HUES64 (cell line): ENCODE data around the gene CCDC15. TPM values are rescaled to one million over a fixed set of nuclear protein-coding genes. Genes with fewer than 3 reads are reported as not detected.

Experiments used
- H3K27ac ChIP-seq: 2 replicates; pipeline ENCODE4 v1.7.0; 2013; ENCODE audit warnings: low read depth, low read length, inconsistent platforms
- H3K27me3 ChIP-seq: 2 replicates; pipeline ENCODE4 v1.6.1; 2013; ENCODE audit warnings: mild to moderate bottlenecking, low read length; ENCODE audit not compliant: insufficient read depth
- H3K36me3 ChIP-seq: 2 replicates; pipeline ENCODE4 v1.6.1; 2013; ENCODE audit warnings: mild to moderate bottlenecking, low read length; ENCODE audit not compliant: insufficient read depth
- H3K4me1 ChIP-seq: 2 replicates; pipeline ENCODE4 v1.6.1; 2013; ENCODE audit warnings: mild to moderate bottlenecking, low read length, moderate library complexity; ENCODE audit not compliant: insufficient read depth
- H3K4me3 ChIP-seq: 2 replicates; pipeline ENCODE4 v1.5.1; 2013; ENCODE audit warnings: mild to moderate bottlenecking, low read length, moderate library complexity
- H3K9ac ChIP-seq: 2 replicates; pipeline ENCODE4 v1.6.1; 2013; ENCODE audit warnings: mild to moderate bottlenecking, low read depth, low read length
- H3K9me3 ChIP-seq: 2 replicates; pipeline ENCODE4 v1.6.1; 2013; ENCODE audit warnings: low read depth, low read length; ENCODE audit not compliant: insufficient read depth
- WGBS: fragments of 150-250, 120-280 bp; methylation state at CpG from one replicate; pipeline ENCODE4 v1.1.7; 2013; ENCODE audit warnings: missing lambda C conversion rate; 5-methylcytosine and 5-hydroxymethylcytosine counted together
- polyA plus RNA-seq, 2 experiments: library from polyadenylated mRNA; stranded (reverse); fragments of 50-300 nt; gene quantifications; one replicate each; pipeline ENCODE4 v1.2.3, GENCODE V29; 2013

Gene CCDC15
- polyA plus RNA-seq (2013, experiment 1 of 2) = 2.8 TPM
- polyA plus RNA-seq (2013, experiment 2 of 2) = 3.2 TPM

- Histone ChIP-seq H3K27me3 (peaks cover 27% of the 10 kb centered on the region), H3K9ac (peak within 1 kb of the TSS; percentile 86; the same call in 1 of the 2 replicates), H3K36me3 (no peaks in the 10 kb centered on the region), H3K4me1 (no peaks in the 10 kb centered on the region; the same call in 1 of the 2 replicates), H3K27ac (peak within 1 kb of the TSS; percentile 80), H3K4me3 (peak within 1 kb of the TSS; percentile 79), H3K9me3 (no peaks in the 10 kb centered on the region)
- WGBS = under 1% methylated on average over 54 of the region's 54 CpGs
These were observed at the start of gene CCDC15 for GRCh38 chr11:124953753-124954589. Gene CCDC15 (plus strand): TSS chr11:124954202. CDS start chr11:124954733, 531 bp downstream.

- peaks cover 10% of the 10 kb centered on the region; the same call in 1 of the 2 replicates for H3K9me3 ChIP-seq
- no peaks in the 10 kb centered on the region for H3K36me3 ChIP-seq
- 90% methylated on average over 3 of the region's 3 CpGs for WGBS
- H3K4me3 ChIP-seq = no peak overlapping the region
- no peak overlapping the region for H3K27ac ChIP-seq
- no peak overlapping the region for H3K9ac ChIP-seq
- no peaks in the 10 kb centered on the region for H3K4me1 ChIP-seq
- peaks cover 30% of the 10 kb centered on the region for H3K27me3 ChIP-seq
These were observed 38.2 kb upstream of the CCDC15 start for GRCh38 chr11:124915541-124916369.

- Histone ChIP-seq H3K27ac (no peak overlapping the region), H3K9ac (no peak overlapping the region), H3K27me3 (peaks cover 36% of the 10 kb centered on the region), H3K4me1 (no peaks in the 10 kb centered on the region), H3K36me3 (no peaks in the 10 kb centered on the region), H3K9me3 (peaks cover 10% of the 10 kb centered on the region; the same call in 1 of the 2 replicates), H3K4me3 (no peak overlapping the region)
These were observed 37.7 kb upstream of the CCDC15 start for GRCh38 chr11:124916370-124916710.

- Histone ChIP-seq H3K27me3 (peaks cover 44% of the 10 kb centered on the region), H3K36me3 (no peaks in the 10 kb centered on the region), H3K9me3 (peaks cover 9% of the 10 kb centered on the region; the same call in 1 of the 2 replicates), H3K27ac (no peak overlapping the region), H3K4me3 (no peak overlapping the region), H3K4me1 (no peaks in the 10 kb centered on the region), H3K9ac (no peak overlapping the region)
- 92% methylated on average over 6 of the region's 6 CpGs for WGBS
These were observed 36.8 kb upstream of the CCDC15 start for GRCh38 chr11:124917115-124917637.

- WGBS = 93% methylated on average over 3 of the region's 3 CpGs
- Histone ChIP-seq H3K9me3 (peaks cover 4% of the 10 kb centered on the region; the same call in 1 of the 2 replicates), H3K27me3 (peaks cover 60% of the 10 kb centered on the region), H3K36me3 (no peaks in the 10 kb centered on the region), H3K9ac (no peak within 1 kb of the TSS), H3K27ac (no peak within 1 kb of the TSS), H3K4me1 (no peaks in the 10 kb centered on the region), H3K4me3 (no peak within 1 kb of the TSS)
These were observed 35.1 kb upstream of the CCDC15 start, which contains the start of gene HEPN1 for GRCh38 chr11:124918950-124919349. Gene HEPN1 (plus strand): TSS chr11:124919250.

- Histone ChIP-seq H3K4me1 (no peaks in the 10 kb centered on the region), H3K27ac (no peak overlapping the region), H3K4me3 (no peak overlapping the region), H3K9me3 (peaks cover 4% of the 10 kb centered on the region; the same call in 1 of the 2 replicates), H3K27me3 (peaks cover 67% of the 10 kb centered on the region), H3K9ac (no peak overlapping the region), H3K36me3 (no peaks in the 10 kb centered on the region)
- 98% methylated on average over 2 of the region's 2 CpGs for WGBS
These were observed 34.1 kb upstream of the CCDC15 start for GRCh38 chr11:124919898-124920297.

- no peaks in the 10 kb centered on the region for H3K36me3 ChIP-seq
- peaks cover 4% of the 10 kb centered on the region; the same call in 1 of the 2 replicates for H3K9me3 ChIP-seq
- H3K9ac ChIP-seq = no peak overlapping the region
- H3K27ac ChIP-seq = no peak overlapping the region
- peak overlapping the region; percentile 53 for H3K4me3 ChIP-seq
- H3K4me1 ChIP-seq = no peaks in the 10 kb centered on the region
- 93% methylated on average over 4 of the region's 5 CpGs for WGBS
- peaks cover 67% of the 10 kb centered on the region for H3K27me3 ChIP-seq
These were observed 33.6 kb upstream of the CCDC15 start for GRCh38 chr11:124920356-124920755.

- H3K9me3 ChIP-seq = peaks cover 4% of the 10 kb centered on the region; the same call in 1 of the 2 replicates
- H3K27ac ChIP-seq = no peak overlapping the region
- peak overlapping the region; percentile 53 for H3K4me3 ChIP-seq
- no peaks in the 10 kb centered on the region for H3K4me1 ChIP-seq
- WGBS = 3% methylated on average over 82 of the region's 82 CpGs
- H3K27me3 ChIP-seq = peaks cover 67% of the 10 kb centered on the region
- H3K9ac ChIP-seq = peak overlapping the region; percentile 57
- no peaks in the 10 kb centered on the region for H3K36me3 ChIP-seq
These were observed 33.0 kb upstream of the CCDC15 start for GRCh38 chr11:124920870-124921609.

- Histone ChIP-seq H3K9ac (no peak overlapping the region), H3K36me3 (no peaks in the 10 kb centered on the region), H3K4me3 (no peak overlapping the region), H3K9me3 (peaks cover 4% of the 10 kb centered on the region; the same call in 1 of the 2 replicates), H3K4me1 (no peaks in the 10 kb centered on the region), H3K27me3 (peaks cover 67% of the 10 kb centered on the region), H3K27ac (no peak overlapping the region)
- 97% methylated on average over 4 of the region's 4 CpGs for WGBS
These were observed 31.2 kb upstream of the CCDC15 start for GRCh38 chr11:124922831-124923230.

GRCh38 chr11:124923296-124923695 is 30.7 kb upstream of the CCDC15 start:
- no peak overlapping the region for H3K4me3 ChIP-seq
- H3K9ac ChIP-seq = no peak overlapping the region
- H3K4me1 ChIP-seq = no peaks in the 10 kb centered on the region
- H3K36me3 ChIP-seq = no peaks in the 10 kb centered on the region
- H3K27me3 ChIP-seq = peaks cover 66% of the 10 kb centered on the region
- peaks cover 4% of the 10 kb centered on the region; the same call in 1 of the 2 replicates for H3K9me3 ChIP-seq
- H3K27ac ChIP-seq = no peak overlapping the region
